ENCODE measurements around the gene MKI67. TPM values are rescaled to one million over a fixed set of nuclear protein-coding genes. Genes with fewer than 3 reads are reported as not detected.

MKI67 gene
- polyA plus RNA-seq, 1 donor from 2014 or later, result 0.16 TPM

DNA sequence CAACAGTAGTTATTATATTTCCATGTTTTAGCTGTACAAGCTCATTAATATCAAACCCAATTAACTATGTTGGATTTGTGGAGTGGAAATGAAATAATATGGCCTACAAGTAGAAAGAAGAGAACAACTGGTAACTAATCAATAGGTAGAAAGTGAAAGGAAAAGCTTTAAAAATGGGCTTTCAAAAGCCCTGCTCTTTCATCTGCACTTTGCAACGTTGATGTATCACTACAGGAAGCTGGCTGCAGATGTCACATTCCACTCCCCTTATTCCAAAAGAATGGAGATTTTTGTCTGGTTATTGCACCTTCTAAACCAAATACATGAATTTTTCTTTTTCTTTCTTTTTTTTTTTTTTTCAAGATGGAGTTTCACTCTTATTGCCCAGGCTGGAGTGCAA is 11.7 kb upstream of the MKI67 start:
- Histone ChIP-seq H3K79me2 (replicated peaks; ENCODE audit: insufficient read depth, low read length) (no peaks in the 10 kb centered on the region), H3K9me2 (ENCODE audit: insufficient read depth, low read length) (no peaks in the 10 kb centered on the region), H3K9me3 (ENCODE audit: low read length) (no peaks in the 10 kb centered on the region)

DNA sequence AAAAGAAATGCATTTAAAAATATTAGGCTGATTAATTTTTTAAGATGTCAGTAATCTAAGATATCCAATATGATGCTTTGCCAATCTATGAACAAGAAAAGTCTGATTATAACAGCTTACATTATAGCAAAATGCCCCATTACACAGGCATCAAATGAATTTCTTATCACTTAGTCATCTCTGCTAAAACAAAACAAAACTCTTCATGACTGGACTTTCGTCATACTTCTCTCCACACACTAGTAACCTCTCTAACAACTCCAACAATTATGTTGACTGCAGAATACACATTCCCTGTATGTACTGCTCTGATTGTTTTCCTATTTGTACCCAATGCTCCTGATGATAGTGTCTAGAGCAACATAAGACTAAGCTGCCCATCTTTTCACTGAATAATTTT is 3.8 kb upstream of the MKI67 start:
- peaks cover 13% of the 10 kb centered on the region for H3K27me3 ChIP-seq (ENCODE audit: insufficient read depth, low read depth, low read length)
- H3K4me3 ChIP-seq (ENCODE audit: low read length), result no peak overlapping the region
- no peaks in the 10 kb centered on the region for H3K9me2 ChIP-seq (ENCODE audit: insufficient read depth, low read length)
- no peaks in the 10 kb centered on the region for H3F3A ChIP-seq (ENCODE audit: insufficient read depth, low read length, poor library complexity, severe bottlenecking)
- no peak overlapping the region for H2AFZ ChIP-seq (ENCODE audit: low read depth, low read length)
- no peaks in the 10 kb centered on the region for H3K9me3 ChIP-seq (ENCODE audit: low read length)
- no peak overlapping the region for H3K9ac ChIP-seq (ENCODE audit: low read length)
- H4K20me1 ChIP-seq (ENCODE audit: insufficient read depth), result no peaks in the 10 kb centered on the region
- peaks cover 7% of the 10 kb centered on the region for H3K79me2 ChIP-seq (replicated peaks; ENCODE audit: insufficient read depth, low read length)
- H3K27ac ChIP-seq (ENCODE audit: low read length), result no peak overlapping the region
- no peaks in the 10 kb centered on the region for H3K36me3 ChIP-seq (ENCODE audit: insufficient read depth, low read length)
- no peak overlapping the region for H3K4me2 ChIP-seq (ENCODE audit: low read length)
- TF ChIP-seq SMC3 (conservative IDR thresholded peaks at IDR 0.05; ENCODE audit: poor library complexity) (no peak), MXI1 (conservative IDR thresholded peaks at IDR 0.05; ENCODE audit: poor library complexity, severe bottlenecking) (no peak), EZH2 (IDR thresholded peaks at IDR 0.05; ENCODE audit: borderline replicate concordance, insufficient read depth, low read length, poor library complexity, severe bottlenecking) (no peak), TAF1 (IDR thresholded peaks at IDR 0.05; ENCODE audit: low read depth) (no peak), RAD21 (conservative IDR thresholded peaks at IDR 0.05) (no peak), POLR2AphosphoS5 (IDR thresholded peaks at IDR 0.05) (no peak), EP300 (conservative IDR thresholded peaks at IDR 0.05; ENCODE audit: poor library complexity, severe bottlenecking) (no peak)
- TF ChIP-seq, protein P1, sequence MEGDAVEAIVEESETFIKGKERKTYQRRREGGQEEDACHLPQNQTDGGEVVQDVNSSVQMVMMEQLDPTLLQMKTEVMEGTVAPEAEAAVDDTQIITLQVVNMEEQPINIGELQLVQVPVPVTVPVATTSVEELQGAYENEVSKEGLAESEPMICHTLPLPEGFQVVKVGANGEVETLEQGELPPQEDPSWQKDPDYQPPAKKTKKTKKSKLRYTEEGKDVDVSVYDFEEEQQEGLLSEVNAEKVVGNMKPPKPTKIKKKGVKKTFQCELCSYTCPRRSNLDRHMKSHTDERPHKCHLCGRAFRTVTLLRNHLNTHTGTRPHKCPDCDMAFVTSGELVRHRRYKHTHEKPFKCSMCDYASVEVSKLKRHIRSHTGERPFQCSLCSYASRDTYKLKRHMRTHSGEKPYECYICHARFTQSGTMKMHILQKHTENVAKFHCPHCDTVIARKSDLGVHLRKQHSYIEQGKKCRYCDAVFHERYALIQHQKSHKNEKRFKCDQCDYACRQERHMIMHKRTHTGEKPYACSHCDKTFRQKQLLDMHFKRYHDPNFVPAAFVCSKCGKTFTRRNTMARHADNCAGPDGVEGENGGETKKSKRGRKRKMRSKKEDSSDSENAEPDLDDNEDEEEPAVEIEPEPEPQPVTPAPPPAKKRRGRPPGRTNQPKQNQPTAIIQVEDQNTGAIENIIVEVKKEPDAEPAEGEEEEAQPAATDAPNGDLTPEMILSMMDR (IDR thresholded peaks at IDR 0.05; ENCODE audit: poor library complexity, severe bottlenecking), result no peak
- TF ChIP-seq, protein P2, sequence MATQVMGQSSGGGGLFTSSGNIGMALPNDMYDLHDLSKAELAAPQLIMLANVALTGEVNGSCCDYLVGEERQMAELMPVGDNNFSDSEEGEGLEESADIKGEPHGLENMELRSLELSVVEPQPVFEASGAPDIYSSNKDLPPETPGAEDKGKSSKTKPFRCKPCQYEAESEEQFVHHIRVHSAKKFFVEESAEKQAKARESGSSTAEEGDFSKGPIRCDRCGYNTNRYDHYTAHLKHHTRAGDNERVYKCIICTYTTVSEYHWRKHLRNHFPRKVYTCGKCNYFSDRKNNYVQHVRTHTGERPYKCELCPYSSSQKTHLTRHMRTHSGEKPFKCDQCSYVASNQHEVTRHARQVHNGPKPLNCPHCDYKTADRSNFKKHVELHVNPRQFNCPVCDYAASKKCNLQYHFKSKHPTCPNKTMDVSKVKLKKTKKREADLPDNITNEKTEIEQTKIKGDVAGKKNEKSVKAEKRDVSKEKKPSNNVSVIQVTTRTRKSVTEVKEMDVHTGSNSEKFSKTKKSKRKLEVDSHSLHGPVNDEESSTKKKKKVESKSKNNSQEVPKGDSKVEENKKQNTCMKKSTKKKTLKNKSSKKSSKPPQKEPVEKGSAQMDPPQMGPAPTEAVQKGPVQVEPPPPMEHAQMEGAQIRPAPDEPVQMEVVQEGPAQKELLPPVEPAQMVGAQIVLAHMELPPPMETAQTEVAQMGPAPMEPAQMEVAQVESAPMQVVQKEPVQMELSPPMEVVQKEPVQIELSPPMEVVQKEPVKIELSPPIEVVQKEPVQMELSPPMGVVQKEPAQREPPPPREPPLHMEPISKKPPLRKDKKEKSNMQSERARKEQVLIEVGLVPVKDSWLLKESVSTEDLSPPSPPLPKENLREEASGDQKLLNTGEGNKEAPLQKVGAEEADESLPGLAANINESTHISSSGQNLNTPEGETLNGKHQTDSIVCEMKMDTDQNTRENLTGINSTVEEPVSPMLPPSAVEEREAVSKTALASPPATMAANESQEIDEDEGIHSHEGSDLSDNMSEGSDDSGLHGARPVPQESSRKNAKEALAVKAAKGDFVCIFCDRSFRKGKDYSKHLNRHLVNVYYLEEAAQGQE (IDR thresholded peaks at IDR 0.05; ENCODE audit: borderline replicate concordance), result no peak

More for the DNA sequence above, 11.7 kb upstream of the MKI67 start:
- H3K36me3 ChIP-seq (ENCODE audit: insufficient read depth, low read length), result no peaks in the 10 kb centered on the region
- no peaks in the 10 kb centered on the region for H3K27me3 ChIP-seq (ENCODE audit: insufficient read depth, low read depth, low read length)
- TF ChIP-seq, protein P1 (IDR thresholded peaks at IDR 0.05; ENCODE audit: poor library complexity, severe bottlenecking), result no peak
- no peak for TF ChIP-seq POLR2AphosphoS5 (IDR thresholded peaks at IDR 0.05)
- TF ChIP-seq SMC3 (conservative IDR thresholded peaks at IDR 0.05; ENCODE audit: poor library complexity), result no peak
- no peak for TF ChIP-seq EP300 (conservative IDR thresholded peaks at IDR 0.05; ENCODE audit: poor library complexity, severe bottlenecking)
- TF ChIP-seq, protein P2 (IDR thresholded peaks at IDR 0.05; ENCODE audit: borderline replicate concordance), result no peak
- no peak for TF ChIP-seq EZH2 (IDR thresholded peaks at IDR 0.05; ENCODE audit: borderline replicate concordance, insufficient read depth, low read length, poor library complexity, severe bottlenecking)
- no peak for TF ChIP-seq TAF1 (IDR thresholded peaks at IDR 0.05; ENCODE audit: low read depth)
- no peak for TF ChIP-seq RAD21 (conservative IDR thresholded peaks at IDR 0.05)
- TF ChIP-seq MXI1 (conservative IDR thresholded peaks at IDR 0.05; ENCODE audit: poor library complexity, severe bottlenecking), result no peak
- H3K4me3 ChIP-seq (ENCODE audit: low read length), result no peak overlapping the region
- H2AFZ ChIP-seq (ENCODE audit: low read depth, low read length), result no peak overlapping the region
- no peaks in the 10 kb centered on the region for H3F3A ChIP-seq (ENCODE audit: insufficient read depth, low read length, poor library complexity, severe bottlenecking)
- H3K9ac ChIP-seq (ENCODE audit: low read length), result no peak overlapping the region
- no peak overlapping the region for H3K4me2 ChIP-seq (ENCODE audit: low read length)
- no peaks in the 10 kb centered on the region for H4K20me1 ChIP-seq (ENCODE audit: insufficient read depth)
- H3K27ac ChIP-seq (ENCODE audit: low read length), result no peak overlapping the region
